GM19328 (cell line): Measurements from ENCODE around the gene BCO1.

Source experiments
- ATAC-seq: cut with Tn5 transposase; IDR thresholded peaks from one replicate; pipeline ENCODE4 v1.9.1; 2021; ENCODE audit warnings: mild to moderate bottlenecking, moderate library complexity; ENCODE audit not compliant: unreplicated experiment

Gene BCO1

DNA sequence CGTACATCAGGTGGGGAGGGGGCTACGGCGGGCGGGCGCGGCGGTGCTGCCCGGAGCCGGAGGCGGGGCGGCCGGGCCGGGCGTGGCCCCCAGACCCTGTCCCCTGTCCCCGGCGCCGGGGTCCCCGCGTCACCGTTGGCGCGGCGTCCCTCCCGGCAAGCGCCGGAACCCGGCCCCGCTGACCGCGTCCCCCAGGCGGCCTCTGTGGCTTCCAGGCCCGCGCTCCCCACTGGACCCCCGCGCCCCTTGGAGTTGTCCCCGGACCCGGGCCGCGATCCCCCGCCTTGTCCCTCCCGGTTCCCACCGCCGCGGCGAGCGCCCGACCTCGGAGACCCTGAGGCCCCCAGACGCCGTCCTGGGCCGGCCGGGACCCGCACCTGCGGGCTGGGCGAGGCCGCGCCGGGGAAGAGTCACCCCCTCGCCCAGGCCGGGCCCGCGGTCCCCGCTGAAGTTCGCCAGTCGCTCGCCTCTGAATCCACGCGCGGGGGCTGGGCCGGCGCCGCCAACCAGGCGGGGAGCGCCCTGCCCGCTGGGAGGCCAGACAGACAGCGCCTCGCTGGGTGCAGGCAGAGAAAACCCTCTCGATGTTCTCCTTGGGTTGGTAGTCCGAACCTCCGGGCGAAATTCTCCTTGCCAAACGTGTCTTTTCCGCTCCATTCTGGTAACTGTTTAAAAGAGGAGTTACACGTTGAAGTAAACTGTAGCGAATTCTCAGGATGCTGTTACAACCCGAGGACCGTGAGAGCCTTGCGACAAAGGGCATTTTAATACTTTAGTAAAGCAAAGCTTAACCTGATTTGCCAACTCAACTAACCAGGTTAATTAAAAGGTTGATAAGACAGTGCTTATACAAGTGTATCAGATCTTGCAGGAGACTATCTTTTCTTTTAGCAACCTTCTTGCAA is 77.0 kb downstream of the BCO1 start:
- ATAC-seq, result peak; percentile 16

DNA sequence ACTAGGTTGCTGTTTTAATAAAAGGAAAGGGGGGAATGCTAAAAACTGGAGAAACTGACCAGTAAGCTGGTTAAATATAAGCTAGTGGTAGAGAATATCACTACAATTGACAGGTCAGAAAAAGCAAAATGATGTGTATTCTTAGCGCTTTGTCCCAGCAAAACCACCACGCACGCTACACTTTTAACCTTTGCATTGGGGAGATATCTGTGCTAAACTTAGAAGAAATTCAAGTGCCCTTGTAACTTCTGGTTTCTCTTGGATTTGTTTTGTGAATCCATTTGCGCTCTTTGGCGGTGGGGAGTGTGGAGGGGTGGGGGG is 77.6 kb downstream of the BCO1 start:
- ATAC-seq, result no peak

DNA sequence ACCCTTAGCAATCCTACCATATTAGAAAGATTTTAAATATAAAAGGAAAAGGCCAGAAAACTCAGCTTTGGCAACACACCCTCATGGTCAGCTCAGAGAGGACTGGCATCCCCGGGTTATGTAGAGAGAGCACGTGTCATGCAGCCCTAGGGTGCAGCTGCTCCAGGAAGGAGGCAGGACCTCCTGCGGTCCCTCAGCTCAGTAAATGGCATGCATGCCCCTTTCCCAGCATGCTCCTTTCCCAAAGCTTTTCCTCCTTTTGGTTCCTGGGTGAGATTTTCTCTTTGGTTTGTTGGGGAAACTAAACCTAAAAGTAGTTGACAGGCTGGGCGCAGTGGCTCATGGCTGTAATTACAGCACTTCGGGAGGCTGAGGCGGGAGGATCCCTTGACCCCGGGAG is 80.2 kb downstream of the BCO1 start:
- no peak for ATAC-seq

DNA sequence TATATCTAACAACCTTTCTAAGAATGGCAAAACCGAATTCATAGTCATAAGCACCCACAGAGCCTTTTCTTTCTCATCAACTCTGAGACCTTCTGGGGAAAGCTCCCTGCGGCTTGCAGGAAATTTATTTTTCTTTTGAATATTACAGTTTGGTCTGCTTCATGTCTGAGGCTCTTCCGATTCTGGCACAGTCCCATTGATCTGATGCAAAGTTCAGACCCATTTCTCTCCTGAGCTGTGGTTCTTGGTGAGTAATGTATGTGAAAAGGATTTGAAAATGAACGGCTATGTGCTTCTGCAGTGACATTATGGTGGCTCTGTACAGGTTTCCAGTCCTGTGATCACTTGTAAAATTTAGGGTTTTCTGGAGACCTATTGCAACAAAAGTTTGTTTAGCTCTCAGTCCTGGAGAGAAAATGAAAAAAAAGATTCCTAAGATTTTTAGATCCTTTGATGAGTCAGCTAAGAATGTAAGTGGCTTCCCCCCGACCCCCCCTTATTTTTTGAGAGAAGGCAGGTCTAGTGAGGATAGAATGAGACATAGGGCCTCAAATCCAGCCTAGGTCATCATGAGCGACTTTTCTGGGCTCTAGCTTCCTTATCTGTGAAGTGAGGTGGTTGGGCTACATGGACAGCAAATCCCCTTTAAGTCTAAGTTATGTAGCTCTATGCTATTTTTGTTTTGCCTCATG is 80.9 kb downstream of the BCO1 start:
- no peak for ATAC-seq

DNA sequence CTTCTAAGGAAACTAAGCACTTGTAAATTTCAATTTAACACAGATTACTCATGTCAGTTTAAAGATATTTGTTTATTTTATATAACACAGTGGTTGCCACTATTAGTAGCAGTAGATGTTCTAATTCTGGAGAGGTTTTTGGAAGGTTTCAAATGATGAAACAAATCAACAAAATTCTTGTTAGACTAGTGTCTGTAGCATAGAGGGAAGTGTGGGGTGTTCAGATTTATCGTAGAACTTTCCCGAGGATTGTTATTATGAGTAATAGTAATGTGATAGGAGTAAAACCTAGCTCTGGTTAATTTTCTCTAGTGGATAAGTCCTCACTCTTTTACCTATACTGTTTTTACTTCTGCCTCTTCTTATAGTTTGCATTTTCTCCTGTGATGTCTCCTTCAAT is 82.5 kb downstream of the BCO1 start:
- ATAC-seq, result no peak

DNA sequence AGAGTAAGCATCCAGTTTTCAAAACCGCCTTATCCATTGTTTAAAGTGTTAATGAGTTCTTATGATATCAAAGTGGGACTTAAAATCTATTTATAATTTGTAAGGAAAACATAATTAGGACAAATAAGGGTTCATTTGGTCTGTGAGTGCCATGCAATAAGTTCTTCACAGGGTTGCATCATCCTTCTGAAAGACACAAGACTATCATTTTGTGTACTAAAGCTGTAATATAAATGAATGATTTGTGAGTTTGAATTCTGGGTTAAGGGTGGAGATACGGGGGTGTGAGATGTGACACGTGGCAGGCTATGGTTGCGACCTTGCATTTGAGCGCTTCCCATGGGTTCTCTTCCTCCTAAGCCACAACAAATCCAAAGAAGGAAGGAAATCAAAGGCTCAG is 83.0 kb downstream of the BCO1 start:
- ATAC-seq, result no peak

DNA sequence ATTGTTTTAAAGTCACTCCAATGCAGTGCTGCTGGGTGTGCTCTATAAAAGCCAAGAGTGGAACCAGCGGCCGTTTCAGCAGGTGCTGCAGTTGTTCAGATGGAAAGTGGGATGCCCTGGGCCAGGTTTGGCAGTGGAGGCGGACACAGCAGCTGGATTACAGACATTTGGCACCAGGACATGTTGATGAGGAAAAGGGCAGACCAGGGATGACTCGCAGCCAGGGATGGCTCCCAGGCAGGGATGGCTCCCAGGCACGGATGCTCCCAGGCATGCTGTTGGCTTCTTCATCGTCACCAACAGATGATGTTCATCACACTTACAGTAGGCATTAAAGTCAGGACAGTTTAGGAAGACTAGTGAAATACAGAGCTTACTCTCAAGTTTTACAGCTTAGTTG is 86.3 kb downstream of the BCO1 start:
- no peak for ATAC-seq

DNA sequence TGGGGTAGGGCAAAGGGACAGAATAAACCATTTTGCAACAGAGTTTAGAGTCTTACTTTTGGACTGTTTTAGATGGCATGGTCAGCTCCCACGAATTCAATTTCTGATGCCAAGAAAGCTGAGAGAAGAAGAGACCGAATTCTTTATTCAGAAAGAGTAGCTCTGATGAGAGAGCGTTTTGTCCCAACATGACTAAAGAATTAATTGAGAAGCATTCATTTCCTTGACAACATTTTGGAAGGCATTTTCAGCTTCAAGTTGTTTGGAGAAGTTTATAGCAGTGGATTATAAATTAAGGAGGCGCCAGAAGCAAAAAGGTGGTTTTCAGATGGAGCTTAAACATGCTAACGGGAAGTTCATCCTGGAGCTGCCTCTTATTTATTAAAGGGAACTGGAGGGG is 88.5 kb downstream of the BCO1 start:
- no peak for ATAC-seq

DNA sequence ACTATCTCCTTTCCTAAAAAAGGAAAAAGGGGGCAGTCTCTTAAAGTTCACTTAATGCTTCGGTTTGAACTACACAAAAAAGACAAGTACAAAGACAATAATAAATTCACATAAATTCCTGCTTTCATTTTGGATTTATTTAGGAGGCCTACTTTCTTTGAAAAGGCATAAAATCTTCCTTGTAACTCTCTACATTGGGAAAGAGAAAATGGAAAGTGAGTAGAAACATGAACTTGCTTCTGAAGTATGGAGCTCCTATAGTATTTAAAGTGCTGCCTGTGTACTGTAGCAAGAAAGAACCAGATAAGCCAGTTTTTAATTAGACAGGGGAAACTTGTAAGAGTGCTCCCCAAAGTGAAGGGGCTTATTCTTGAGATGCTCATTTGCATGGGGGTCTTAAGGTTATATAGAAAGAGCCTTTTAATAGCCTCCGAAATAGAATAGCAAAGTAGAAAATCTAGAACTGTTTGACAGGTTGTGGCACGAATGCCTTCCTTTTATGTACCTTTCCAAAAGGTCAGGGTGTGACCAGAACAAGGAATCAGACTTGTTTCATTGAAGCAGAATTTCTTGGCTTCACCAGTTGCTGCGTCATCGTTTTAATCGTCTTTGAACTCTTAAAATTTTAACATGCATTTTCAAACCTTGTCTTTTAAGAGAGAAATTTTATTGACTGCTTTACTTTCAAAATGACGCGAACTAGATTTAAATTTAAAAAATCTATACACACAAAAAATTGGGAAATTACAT is 89.1 kb downstream of the BCO1 start:
- ATAC-seq, result no peak

DNA sequence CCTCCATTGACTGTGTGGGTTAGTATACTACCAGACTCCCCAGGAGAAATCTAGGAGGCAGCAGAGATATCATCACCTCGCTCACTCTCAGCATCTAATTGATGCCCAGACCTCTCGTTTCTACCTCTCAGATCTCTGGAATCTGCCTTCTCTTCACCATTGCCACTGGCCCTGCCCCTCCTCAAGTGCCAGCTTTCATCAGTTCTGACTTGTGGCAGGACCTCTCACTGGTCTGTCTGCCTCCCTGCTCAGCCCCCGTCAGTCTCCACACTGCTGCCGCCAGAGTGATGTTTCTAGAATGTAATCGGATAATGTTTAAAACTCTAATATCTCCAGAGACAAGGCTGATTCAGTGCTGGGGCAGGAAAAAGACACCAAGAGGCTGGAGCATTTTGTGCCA is 91.5 kb downstream of the BCO1 start:
- ATAC-seq, result no peak

DNA sequence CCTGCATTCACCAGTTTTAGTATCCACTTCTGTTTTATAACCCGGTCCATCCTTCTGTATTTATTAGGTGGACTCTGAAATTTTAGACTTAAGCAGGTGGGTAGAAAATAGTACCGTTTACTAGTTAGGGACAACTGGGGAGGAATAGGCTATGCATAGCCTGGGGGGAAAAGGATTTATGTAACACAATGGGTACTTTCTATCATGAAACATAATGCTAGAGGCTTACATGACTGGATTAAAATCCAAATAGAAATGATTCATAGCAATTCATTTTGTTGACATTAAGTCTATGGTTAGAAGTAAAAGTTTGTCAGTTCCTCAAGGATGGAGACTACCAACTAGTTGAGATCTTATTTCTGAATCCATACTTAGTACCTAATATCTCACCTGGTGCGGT is 94.9 kb downstream of the BCO1 start:
- ATAC-seq, result no peak

DNA sequence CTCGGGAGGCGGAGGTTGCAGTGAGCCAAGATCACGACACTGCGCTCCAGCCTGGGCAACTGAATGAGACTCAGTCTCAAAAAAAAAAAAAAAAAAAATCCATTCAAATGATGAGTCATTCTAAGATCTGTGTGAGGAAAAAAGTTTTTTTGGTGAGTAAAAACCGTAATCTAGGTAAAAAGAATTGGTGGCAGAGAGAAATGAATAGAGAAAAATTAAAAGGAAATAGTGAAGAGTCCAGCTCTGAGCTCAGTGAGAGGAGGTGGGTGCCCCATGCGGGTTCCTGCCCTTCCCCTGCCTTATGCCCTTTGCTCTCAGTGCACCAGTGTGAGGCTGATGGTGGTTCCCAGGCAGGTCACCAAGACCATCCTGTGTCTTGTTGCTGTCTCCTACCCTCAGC is 97.2 kb downstream of the BCO1 start:
- no peak for ATAC-seq

DNA sequence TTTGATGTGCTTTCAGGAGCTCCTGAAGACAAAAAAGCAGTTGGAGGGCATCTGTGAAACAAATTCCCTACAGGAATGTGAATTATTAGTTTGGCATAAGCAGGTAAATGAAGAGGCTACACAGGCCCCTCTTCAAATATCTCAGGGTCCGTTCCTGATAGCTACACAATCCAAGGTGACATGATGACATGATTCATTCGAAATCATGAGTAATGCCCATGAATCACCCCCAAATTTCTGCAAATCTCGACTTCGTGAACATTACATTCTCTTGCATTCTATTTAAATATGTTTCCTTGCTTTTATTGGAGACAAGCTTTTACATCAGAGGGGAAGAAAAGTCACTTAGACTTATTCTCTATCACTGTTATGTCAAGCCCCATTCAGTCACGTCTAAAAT is 98.6 kb downstream of the BCO1 start:
- ATAC-seq, result no peak
